ES-I3 (cell line): ENCODE data around the gene SLC8A1.

Experiments
- H3K36me3 ChIP-seq: 2 replicates; pipeline ENCODE4 v1.6.1; 2013; ENCODE audit warnings: mild to moderate bottlenecking, low read length, control low read depth, moderate library complexity; ENCODE audit not compliant: insufficient read depth
- H3K4me1 ChIP-seq: 2 replicates; pipeline ENCODE4 v1.6.1; 2013; ENCODE audit warnings: mild to moderate bottlenecking, control low read depth, low read length; ENCODE audit not compliant: insufficient read depth
- H3K9ac ChIP-seq: 2 replicates; pipeline ENCODE4 v1.6.1; 2013; ENCODE audit warnings: low read depth, mild to moderate bottlenecking, low read length, moderate library complexity
- H3K9me3 ChIP-seq: 2 replicates; pipeline ENCODE4 v1.6.1; 2013; ENCODE audit warnings: mild to moderate bottlenecking, low read length, moderate library complexity; ENCODE audit not compliant: control insufficient read depth, insufficient read depth

The SLC8A1 gene

DNA sequence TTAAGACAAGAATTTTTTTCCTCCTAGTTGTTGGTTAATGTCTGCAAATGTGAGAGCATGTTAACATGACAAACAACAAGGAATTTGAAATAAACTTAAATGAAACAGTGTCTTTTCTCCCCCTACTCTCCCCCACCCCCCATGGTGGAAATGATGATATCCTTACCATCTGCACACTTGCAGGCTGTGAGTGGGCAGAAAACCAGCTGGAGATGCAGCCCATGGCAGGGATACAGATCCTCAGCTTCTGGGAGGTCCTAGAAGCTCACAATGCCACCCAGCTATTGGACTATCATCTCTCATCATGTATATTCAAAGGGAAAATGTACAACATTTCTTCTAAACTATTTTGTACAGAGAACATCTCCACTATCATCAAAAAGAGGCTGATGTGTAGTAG lies 196.8 kb downstream of the SLC8A1 start:
- no peaks in the 10 kb centered on the region for H3K36me3 ChIP-seq
- H3K4me1 ChIP-seq = no peaks in the 10 kb centered on the region
- H3K9me3 ChIP-seq = no peaks in the 10 kb centered on the region
- H3K9ac ChIP-seq = no peak overlapping the region

DNA sequence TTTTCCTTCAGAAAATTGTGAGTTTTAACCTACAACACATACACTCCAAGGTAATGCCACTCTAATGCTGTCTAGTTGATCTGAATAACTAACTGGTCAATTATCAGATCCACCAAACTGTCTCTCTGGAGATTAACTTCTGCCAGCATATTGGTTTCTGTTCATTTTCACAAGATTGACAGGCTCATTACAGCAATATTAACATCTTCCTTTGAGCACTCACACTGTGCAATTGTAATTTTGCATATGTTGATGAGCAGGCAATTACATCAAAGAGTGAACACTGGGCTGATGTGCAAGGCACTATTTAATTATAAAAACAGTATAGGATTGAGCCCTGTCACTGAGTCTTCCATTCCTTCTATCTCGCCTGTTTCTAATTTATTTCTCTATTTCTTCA lies 197.3 kb downstream of the SLC8A1 start:
- Histone ChIP-seq H3K4me1 (no peaks in the 10 kb centered on the region), H3K9me3 (no peaks in the 10 kb centered on the region), H3K9ac (no peak overlapping the region), H3K36me3 (no peaks in the 10 kb centered on the region)

DNA sequence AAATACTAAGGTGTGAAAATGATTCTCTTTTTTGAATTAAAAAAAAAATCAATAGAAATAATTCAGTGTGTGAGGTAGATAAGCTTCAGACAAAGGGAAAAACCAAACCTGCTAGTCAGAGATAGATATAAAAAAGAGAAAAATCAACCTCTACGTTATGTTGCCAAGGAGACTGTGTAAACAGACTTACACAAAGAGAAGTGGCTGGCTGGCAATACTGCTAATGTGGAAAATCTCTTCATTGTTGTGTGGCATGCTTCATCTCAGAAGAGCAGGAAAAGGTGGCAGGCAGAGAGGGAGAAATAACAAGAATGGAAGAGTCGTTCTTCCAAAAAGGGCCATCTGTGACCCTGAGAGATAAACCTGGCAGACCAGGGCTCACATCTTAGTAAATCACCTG lies 200.8 kb downstream of the SLC8A1 start:
- H3K36me3 ChIP-seq = no peaks in the 10 kb centered on the region
- H3K9me3 ChIP-seq = no peaks in the 10 kb centered on the region
- no peaks in the 10 kb centered on the region for H3K4me1 ChIP-seq
- no peak overlapping the region for H3K9ac ChIP-seq

DNA sequence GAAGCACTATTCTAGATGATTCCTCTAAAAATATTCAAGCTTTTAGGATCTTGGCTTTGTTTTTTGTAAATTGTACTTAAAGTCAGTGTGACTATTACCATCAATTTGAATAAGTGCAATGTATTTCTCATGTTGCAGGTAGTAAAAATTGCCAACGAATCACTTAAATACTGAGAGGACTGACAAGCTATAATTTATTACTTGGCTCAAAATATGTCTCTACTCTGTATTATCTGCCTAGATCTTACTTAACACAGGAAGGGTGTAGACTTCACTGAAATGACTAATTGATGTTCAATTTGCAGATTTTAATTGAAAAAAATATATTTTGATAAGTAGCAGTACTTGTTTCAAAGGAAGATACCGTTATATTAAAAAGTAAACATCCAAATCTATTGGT lies 202.3 kb downstream of the SLC8A1 start:
- Histone ChIP-seq H3K36me3 (no peaks in the 10 kb centered on the region), H3K9ac (no peak overlapping the region), H3K9me3 (no peaks in the 10 kb centered on the region), H3K4me1 (no peaks in the 10 kb centered on the region)

DNA sequence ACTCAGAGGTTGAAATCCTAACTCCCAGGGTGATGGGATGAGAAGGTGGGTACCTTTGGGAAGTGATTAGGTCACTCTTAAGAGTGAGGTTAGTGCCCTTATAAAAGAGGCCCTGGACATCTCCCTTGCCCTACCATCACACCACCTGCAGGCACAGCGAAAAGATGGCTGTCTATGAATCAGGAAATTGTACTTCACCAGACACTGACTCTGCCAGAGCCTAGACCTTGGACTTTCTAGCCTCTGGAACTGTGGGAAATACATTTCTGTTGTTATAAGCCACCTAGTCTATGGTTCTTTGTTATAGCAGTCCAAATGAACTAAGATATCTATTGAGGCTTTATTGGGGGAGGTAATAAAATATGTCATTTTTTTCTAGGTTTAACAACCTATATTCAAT lies 203.6 kb downstream of the SLC8A1 start:
- Histone ChIP-seq H3K9me3 (no peaks in the 10 kb centered on the region), H3K9ac (no peak overlapping the region), H3K36me3 (no peaks in the 10 kb centered on the region), H3K4me1 (peaks cover 5% of the 10 kb centered on the region; the same call in 1 of the 2 replicates)

DNA sequence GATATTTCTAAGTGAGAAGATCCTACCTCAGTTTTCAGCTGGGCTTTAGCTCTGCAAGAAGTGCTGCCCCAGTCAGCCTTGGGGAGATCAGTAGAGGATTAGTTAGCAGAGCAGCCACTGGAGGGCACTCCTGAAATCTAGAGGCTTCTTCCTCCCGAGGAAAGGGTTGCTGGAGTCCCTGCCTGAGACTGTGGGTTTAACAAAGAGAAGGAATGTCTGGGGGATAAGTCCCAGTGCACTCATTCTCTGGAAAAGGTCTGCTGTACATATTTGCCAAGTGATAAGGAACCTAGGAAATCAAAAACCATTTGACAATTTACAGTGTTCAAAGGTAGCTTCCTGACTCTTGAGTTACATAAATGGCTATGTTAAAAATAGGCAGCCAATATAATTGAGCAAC lies 207.2 kb downstream of the SLC8A1 start:
- H3K4me1 ChIP-seq = peaks cover 17% of the 10 kb centered on the region; the same call in 1 of the 2 replicates
- H3K9ac ChIP-seq = no peak overlapping the region
- no peaks in the 10 kb centered on the region for H3K36me3 ChIP-seq
- H3K9me3 ChIP-seq = no peaks in the 10 kb centered on the region

DNA sequence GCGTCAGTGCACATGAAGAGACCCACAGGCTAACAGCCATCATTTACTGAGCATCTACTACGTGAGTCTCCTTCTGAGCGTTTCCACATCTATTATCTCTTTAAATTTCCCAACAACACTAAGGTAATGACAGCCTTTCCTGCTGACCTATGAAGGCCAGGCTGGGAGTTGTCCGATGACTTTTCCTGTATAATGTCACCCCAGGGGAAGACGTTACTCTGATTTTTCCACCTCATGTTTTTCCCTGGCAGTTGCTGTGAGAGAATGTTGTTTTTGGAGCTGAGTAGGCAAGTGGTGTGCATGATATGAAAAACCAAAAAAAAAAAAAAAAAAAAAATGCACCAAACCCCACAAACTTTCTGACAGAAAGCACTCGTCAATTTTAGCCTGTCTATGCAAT lies 207.6 kb downstream of the SLC8A1 start:
- no peak overlapping the region for H3K9ac ChIP-seq
- no peaks in the 10 kb centered on the region for H3K9me3 ChIP-seq
- peaks cover 17% of the 10 kb centered on the region; the same call in 1 of the 2 replicates for H3K4me1 ChIP-seq
- H3K36me3 ChIP-seq = no peaks in the 10 kb centered on the region

DNA sequence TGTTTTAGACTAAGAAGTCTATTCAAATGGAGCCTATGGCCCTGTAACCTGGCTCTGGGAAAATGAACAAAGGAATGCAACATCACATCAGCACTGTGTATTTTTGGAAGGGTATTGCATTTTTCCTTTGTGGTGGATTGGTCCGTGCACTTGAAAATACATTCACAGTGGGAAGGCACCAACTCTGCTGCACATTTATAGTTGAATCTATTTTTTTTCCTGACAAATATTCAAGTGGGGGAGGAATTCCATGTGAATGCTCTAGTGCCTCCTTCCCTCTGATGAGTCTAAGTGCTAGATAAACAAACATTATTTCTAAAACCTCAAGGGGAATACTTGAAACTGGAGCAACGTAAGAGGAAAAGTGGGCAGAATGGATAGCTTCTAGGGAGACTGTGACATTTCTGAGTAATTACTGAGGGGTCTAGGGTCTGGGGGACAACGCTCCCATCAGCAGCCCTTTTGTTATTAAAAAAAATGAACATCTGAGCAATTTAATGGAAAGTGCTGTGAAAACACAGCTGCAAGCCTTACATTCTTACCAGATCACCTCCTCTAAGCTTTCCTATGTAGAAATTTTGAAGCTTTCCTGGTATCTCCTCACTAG lies 208.2 kb downstream of the SLC8A1 start:
- Histone ChIP-seq H3K9ac (no peak overlapping the region), H3K4me1 (peaks cover 17% of the 10 kb centered on the region; the same call in 1 of the 2 replicates), H3K36me3 (no peaks in the 10 kb centered on the region), H3K9me3 (no peaks in the 10 kb centered on the region)

DNA sequence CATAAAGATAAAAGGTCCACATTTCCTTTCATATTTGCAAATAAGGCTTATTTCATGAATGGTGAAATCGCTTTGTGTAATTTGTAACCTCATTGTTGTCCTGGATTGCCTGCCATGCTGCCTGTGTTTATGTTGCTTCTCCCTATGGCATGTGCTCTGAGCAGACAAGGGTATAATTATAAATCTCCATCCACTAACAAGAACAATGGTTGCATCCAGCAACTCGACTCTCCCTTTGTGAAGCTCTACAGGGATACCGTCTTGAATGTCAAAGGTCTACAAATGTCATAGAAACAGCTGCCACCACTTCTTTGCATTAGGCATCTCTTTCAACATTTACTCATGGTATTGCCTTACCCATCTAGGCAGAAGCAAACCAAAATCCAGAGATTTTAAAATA lies 209.6 kb downstream of the SLC8A1 start:
- H3K9ac ChIP-seq = no peak overlapping the region
- no peaks in the 10 kb centered on the region for H3K9me3 ChIP-seq
- H3K4me1 ChIP-seq = peaks cover 17% of the 10 kb centered on the region; the same call in 1 of the 2 replicates
- H3K36me3 ChIP-seq = no peaks in the 10 kb centered on the region

DNA sequence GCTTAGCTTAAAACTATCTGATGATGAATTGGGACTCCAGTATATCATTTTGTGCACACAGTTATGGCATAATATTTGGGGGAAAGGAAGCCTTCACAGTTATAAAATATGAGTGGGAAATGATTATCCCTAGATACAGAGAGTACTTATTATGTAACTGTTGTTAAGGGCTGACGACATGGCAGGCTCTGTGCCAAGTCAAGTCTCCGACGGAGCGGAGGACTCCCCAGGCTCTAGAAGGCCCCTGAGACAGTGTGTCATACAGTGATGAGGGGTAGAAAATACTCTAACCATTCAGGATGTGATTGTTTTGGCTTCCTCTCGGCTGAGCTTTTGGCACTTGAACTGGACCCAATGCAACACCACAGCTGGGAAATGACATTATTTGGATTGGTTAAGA lies 211.8 kb downstream of the SLC8A1 start:
- no peaks in the 10 kb centered on the region for H3K9me3 ChIP-seq
- peaks cover 17% of the 10 kb centered on the region; the same call in 1 of the 2 replicates for H3K4me1 ChIP-seq
- no peak overlapping the region for H3K9ac ChIP-seq
- H3K36me3 ChIP-seq = no peaks in the 10 kb centered on the region

DNA sequence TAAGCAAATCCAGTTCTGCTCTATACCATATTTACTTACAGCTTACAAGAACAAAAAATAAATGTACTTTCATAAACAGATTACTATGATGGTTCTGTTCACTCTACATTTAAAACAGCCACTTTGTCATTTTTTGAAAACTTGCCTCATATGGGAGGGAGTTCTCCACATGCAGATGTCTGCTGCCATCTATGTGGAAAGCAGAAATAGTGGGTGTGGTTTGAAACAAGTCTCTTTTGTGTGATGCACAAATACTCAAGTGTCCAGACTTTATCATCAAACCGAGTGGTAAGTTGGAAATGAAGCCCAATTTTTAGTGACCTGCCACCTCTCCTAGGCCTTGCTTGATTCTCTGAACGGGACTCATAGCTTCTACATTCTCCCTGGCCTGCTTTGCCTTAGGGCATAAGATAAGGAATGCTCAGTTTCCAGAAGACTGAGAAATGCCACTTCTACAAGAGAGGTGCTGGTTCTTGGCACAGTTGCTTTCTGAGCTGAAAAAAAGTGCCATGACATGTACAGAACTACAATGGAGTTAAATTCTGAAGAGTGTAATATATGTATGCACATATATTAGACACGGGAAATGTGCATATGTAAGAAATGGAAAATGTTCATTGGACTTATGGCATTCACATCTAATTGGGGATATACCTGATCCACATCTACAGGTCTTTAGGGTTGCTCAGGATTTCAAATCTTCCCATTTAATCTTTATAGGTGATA lies 221.0 kb downstream of the SLC8A1 start:
- no peak overlapping the region for H3K9ac ChIP-seq
- H3K4me1 ChIP-seq = peaks cover 4% of the 10 kb centered on the region; the same call in 1 of the 2 replicates
- no peaks in the 10 kb centered on the region for H3K36me3 ChIP-seq
- H3K9me3 ChIP-seq = no peaks in the 10 kb centered on the region

DNA sequence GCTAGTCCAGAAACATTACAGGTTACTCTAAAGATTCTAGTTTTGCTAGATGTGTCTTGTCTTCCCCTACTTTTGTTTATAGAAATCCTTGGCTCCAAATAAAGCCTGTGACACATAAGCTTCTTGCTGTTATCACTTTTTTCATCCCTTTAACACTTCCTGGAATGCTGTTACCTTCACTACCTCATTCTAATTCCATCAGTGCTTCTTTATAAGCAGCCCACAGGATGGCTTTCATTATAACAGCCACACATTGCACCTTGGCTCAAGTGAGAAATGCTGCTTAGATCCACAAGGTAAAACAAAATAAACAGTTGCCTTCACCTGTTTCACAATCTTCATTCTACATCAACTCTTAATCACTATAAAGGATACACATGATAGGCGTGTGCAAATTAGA lies 221.7 kb downstream of the SLC8A1 start:
- no peaks in the 10 kb centered on the region for H3K36me3 ChIP-seq
- H3K9ac ChIP-seq = no peak overlapping the region
- peaks cover 10% of the 10 kb centered on the region; the same call in 1 of the 2 replicates for H3K4me1 ChIP-seq
- no peaks in the 10 kb centered on the region for H3K9me3 ChIP-seq

DNA sequence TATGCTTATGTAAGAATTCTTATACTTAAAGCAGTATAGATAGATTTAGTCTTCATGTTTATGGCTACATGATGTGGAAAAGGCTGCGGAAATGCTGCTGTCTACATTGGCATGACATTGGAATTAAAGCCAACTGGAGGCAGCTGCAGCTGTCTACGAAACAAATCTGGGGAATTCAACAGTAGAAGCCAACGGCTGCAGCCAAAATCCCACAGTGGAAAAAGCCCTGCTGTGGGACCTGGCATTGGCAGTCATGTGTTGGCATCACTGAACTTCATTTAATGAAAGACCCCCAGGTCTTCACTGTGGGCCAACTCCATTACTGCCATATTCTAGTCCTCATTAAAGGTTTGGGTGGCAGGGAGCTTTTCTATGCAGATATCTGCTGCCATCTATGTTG lies 223.6 kb downstream of the SLC8A1 start:
- Histone ChIP-seq H3K4me1 (peaks cover 10% of the 10 kb centered on the region; the same call in 1 of the 2 replicates), H3K9me3 (no peaks in the 10 kb centered on the region), H3K36me3 (no peaks in the 10 kb centered on the region), H3K9ac (no peak overlapping the region)

DNA sequence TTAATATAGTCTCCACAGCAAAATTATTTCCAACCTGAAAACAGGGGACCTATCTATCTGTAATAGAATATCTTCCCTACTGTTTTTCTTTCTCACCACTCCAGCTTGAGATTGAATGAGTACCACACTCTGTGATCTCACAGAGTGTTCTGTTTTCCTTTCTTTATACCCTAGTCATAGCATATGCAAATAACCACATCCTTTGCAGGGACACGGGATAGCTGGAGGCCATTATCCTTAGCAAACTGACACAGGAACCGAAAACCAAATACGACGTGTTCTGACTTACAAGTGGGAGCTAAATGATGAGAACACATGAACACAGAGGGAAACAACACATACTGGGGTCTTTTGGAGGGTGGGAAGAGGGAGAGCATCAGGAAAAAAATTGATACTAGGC lies 224.7 kb downstream of the SLC8A1 start:
- no peaks in the 10 kb centered on the region for H3K9me3 ChIP-seq
- H3K9ac ChIP-seq = no peak overlapping the region
- H3K36me3 ChIP-seq = no peaks in the 10 kb centered on the region
- peaks cover 10% of the 10 kb centered on the region; the same call in 1 of the 2 replicates for H3K4me1 ChIP-seq

DNA sequence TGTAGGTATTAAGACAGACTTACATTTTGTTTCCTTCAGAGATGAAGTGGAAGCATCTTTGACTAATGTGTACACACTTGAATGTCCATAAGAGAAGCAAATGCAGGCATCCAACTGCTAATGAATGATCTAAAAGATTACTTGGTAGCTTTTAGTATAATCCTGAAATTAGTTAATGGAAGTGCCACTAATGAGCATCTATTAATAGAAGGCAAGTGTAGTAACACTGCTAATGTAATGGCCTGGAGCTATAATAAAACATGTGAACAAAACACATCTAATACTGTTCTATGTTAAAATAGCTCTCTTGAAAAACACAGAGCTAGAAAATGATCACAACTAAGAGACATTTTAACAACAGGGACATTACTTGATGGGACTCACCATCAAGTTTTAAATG lies 225.3 kb downstream of the SLC8A1 start:
- Histone ChIP-seq H3K36me3 (no peaks in the 10 kb centered on the region), H3K9ac (no peak overlapping the region), H3K4me1 (peaks cover 10% of the 10 kb centered on the region; the same call in 1 of the 2 replicates), H3K9me3 (no peaks in the 10 kb centered on the region)
